Cortex of kidney (tissue), 1 donor: Measurements from ENCODE around the gene PRELID2.
"Not testable (repeated sequence)": the region's sequence is repeated elsewhere in the genome, so short reads cannot be mapped to it uniquely, and the experiment has no call there.

Experiments used
- DNase-seq: peaks from one replicate; lab custom pipeline; 2025; lab: John Stamatoyannopoulos, UW

The PRELID2 gene

DNA sequence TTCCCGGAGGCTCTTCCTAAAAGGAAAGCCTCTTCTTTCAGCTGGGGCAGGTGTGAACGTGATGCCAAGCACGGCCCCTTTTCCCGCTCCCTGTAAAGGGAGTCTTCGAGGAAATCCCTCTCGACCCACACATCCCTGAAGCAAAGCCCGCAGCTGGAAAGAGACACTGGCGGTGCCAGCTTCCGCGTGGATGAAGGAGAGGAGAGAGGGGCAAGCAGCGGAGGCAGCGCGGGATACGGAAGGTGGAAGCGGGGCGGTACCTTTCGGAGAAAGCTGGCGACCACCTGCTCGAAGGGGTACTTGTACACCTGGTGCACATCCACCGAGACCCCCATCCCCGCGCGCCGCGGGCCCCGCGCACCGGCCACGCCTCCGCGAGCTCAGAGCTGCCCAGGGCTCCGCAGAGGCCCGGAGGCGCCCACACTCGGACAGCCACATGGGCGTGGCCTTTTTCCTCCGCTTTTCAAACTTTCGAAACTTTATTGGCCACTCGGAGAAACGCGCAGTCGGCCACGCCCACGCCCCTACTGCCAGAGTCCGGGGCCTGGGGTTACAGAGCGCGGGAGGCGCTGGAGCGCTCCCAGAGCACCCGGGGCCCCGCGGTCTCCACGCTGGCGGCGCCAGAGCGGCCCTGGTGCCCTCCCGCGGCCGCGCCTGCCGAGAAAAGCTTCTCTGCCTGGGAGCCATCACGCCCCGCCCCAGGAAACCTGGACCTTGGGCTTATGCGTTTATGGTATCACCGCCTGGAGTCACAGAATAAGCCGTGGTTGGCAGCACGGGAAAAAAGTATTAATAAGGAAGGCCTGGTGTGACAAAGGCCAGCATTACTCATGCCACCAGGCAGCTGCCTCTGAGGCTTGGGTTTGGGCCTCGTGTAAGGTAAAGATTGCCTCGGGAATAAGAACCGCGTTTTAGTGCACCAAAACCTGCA is at the start of gene PRELID2:
TSS of gene PRELID2 (minus strand) at position 426 of the 931 bp plus-strand sequence. CDS start at position 335, 91 bp downstream.
- no peak for DNase-seq

DNA sequence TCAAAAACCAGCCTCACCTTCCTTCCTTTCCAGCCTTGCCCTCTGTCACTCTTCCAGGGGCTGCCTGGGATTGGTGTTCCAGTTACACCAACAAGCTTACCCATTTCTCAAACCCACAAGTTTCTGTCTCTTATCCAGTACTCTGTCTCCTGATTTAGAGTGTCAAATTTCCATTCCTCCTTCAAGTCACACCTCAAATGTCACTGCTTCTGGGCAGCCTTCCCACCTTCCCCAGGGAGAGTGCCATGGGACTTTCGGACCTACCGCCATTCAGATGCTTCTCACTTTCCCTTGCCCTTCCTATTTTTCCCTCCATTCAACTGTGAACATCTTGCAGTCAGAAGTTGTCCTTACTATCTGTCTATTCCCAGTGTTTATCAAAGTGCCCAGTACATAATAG is 39.6 kb upstream of the PRELID2 start:
- DNase-seq = no peak

DNA sequence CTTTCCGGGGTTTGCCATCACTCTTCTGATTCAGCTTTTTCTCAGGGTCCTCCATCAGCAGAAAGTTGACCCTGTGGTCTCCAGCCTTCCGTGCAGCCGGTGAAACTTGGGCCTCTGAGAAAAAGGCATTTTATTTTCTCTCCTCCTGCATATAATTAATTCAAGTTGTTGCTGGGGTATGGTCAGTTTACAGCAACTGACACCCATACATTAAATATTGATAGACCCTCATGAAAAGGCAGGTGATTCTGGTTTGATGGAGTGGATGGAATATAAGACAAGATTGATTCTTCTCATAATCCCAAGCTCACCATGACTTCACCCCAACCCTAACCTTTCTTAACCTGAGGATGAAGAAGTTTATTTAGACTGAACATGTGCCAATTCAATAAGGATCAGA is 37.8 kb upstream of the PRELID2 start, which contains the start of gene GRXCR2:
TSS of gene GRXCR2 (minus strand) at position 101 of the 400 bp plus-strand sequence. CDS start at position 55, 46 bp downstream.
- no peak for DNase-seq

DNA sequence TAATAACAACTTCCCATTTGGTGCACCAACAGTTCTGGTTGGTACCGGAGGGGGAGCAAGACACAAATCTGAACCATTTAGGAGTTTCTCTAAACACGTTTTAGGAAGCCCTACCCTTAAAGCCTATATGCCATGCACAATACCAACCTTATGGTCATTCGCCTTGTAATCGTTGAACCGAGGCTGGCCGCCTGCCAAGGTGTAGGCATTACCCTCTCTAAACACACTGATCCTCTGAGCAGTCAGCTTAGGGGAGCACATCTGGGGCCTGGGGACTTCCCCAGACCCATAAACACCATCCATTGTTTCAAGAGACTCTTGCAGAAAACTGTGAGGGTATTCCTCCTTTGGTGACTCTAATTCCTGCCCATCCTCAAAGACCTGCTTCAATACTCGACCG is 37.3 kb upstream of the PRELID2 start:
- DNase-seq = no peak

DNA sequence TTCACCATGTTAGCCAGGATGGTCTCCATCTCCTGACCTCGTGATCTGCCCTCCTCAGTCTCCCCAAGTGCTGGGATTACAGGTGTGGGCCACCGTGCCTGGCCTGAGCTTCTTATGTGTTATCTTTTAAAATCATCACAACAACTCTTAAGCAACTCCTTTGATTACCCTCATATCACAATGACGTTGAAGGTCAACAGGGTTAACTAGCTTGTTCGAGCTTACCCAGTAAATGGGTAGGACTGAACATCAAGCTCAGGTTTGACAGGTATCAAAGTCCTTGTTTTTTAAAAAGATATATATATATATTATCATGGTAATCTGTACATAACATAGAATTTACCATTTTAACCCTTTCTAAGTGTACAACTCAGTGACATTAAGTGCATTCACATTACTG is 34.6 kb upstream of the PRELID2 start:
- DNase-seq = no peak

DNA sequence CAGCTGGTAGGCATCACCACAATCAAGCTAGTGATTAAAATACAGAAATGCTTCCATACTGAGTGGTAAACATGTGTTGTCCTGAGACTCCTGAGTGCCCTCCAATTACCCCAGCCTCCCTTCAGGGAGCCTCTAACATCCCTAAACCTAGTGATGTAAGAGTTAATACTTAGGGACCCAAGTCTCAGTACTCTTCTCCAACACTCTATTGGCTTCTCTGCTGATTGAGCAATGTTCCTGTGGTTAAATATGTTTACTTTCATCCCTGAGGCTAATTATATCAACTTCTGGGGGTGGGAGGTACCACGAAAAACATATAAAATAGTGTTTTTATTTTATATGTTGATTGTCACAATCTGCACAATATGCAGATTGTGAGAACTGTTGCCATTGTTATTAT is 32.7 kb upstream of the PRELID2 start:
- DNase-seq = no peak

DNA sequence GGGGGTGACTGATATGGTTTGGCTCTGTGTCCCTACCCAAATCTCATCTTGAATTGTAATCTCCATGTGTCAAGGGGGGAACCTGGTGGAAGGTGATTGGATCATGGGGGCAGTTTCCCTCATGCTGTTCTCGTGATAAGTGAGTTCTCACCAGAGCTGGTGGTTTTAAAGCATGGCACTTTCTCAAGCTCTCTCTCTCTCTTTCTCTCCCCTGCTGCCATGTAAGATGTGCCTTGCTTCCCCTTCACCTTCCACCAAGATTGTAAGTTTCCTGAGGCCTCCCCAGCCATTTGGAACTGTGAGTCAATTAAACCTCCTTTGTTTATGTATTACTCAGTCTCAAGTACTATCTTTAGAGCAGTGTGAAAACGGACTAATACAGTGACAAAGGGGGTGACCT is 29.3 kb upstream of the PRELID2 start:
- DNase-seq = not testable (repeated sequence)

DNA sequence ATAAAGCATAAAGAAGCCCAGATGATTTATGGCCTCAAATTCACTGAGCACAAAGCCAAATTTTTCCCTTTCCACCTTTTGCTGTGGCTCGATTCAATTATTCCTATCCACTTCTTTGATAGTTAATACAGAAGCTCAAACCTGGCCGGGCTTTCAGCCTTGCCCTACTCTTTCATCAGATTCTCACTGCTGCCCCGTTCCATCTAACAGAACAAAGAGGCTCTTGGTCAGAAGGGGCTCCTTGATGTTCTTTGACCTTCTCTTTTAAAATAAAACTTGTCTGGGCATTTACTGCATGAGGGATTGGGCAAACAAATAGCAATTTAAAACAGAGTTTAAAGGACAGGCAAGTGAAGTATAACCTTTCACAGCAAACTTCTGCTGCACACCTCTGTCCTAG is 27.9 kb upstream of the PRELID2 start:
- DNase-seq = no peak

DNA sequence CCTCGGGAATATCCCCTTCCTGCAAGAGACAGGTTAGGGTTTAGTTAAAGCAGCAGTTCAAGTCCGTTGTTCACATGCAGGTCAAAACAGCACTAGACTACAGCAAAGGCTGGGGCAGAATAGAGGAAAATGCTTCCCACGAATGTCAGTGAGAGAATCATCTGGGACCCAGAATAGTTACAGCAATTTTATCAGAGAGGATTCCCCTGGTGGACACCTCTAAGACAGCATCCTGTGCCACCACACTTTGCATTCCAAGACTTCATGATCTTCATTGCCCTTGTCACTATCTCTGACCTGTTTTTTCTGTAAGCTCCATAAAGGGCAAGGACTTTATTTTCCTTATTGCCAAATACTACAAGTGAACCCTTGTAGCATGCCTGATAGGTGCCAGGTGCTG is 24.8 kb upstream of the PRELID2 start:
- DNase-seq = no peak

DNA sequence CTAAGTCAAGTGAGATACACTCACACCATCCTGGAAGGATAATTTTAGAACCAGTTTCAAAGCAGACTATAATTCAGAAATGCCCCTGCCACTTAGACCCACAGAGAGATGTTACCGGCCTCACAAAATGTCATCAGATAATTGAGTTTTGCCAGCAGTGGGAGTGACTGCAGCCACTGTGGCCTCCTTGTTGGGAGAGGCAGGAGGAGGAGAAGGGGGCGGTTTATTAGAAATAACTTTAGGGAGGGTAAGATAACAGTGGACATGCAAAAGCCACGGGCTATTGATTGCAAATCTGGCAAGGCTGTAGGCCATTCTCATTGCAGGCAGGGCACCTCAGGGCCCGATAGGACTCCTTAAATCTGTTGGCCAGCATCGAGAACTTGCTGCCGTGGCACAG is 24.3 kb upstream of the PRELID2 start:
- no peak for DNase-seq

DNA sequence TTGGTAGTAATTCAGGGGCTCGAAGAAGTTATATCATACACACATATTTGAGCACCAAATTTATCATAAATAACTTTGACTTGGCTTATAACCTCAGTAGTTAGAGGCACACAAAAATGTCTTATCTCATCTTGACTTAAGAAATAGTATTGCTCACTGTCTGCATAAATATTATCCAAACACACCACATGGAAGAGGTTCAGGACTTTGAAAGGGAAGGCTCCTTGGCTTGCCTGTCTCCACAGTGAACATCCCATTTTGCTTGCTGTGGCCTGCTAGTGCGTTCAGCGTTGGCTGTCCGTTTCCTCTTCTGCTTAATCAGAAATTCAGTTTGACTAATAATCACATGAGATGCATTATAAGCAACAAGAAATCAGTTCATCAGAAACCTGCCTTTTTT is 23.8 kb upstream of the PRELID2 start:
- no peak for DNase-seq

DNA sequence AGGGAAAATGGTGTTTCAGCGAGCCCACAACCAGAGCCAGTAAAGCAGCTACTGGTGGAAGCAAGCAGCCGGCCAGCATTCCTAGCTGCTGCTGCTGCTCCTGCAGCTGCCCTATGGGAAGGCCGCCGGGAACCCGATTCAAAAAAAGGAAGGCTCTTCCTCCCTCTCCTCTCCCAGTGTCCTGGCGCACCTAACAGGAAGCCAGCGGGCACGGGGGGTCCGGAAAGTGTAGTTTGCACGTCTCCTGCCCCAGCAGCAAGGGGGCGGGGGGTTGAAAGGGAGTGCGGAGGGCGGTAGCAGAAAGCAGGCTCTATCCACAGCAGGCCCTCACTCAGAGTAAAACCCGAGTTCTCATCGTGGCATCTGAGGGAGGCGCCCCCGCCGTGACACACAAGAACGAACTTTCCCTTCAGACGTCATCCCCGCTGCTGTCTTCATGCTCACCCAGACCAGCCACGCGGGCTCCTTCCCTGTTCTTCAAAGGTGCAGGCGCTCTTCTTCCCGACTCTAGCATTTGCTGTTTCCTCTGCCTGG is 21.2 kb upstream of the PRELID2 start:
- DNase-seq = no peak

DNA sequence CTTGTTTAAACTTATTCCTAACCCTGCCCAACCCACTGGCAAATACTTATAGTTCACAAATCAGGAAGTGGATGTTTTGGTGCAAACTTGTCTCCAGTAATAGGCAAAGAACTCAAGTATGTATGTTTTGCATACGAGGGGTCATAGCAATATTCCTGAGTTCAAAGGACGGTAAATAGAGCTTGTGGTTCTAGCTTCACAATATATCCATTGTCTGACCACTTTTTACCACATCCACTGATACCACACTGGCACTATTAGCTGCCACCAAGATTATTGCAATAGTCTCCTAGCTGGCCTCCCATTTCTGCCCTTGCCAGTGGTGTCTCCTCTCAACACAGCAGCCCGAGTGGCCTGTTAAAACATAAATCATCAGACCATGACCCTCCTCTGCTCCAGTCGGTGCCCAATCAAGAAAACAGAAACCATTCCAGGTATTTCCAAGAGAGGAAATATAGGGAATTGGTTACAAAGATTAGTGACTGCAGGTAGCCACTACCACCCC is 20.7 kb upstream of the PRELID2 start:
- DNase-seq = no peak

DNA sequence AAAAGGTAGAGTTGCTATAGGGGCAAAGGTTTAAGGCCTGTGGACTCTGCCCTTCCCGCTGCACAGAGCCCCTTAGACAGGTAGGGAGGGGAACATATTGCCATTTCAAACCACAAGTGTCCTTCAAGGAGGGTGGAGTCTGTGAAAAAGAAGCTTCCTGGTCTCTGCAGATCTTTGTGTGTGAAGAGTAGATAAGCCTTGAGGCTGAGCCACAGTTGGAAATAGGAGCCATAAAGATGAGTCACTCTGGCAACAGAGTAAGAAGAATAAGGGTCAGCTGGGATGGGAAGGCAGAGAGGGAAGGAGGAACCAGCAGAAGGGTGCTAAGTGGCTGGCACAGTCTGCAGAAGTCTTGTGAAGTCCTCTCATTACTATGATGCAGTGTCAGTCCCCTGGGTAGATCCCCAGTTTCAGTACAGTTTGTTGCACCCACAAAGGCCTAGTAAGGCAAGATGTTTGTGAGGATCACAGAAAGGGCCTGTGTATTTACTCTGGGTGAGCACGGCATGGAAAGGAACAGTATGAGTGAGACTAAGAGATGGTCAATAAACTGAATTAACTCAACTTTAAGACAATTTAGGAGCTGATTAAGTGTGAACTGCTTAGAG is 19.6 kb upstream of the PRELID2 start:
- DNase-seq = no peak

DNA sequence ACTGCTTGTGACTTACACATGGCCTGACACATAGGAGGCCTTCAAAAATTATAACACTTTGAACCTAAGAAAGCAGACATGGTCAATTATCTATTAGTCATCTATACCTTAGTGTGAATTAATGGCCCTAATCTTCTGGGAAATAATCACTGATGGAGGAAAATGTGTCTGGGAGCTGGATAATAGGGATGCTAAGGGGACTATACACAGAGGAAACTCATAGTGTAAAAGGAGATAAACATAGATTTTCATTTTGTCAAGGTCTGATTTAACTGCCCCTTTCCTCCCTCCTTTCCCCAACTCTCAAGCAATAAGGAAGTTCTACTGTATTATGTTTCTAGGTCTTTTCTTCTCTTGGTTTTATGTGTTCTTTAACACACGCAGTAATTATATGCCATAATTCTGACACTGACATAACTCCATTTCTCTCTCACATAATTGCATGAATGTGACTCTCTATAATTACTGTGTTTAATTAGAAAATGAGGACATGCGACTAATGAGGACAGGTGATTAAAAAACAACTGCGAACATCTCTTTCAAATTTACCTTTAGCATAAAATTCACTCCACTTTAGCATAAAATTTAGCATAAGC is 18.7 kb upstream of the PRELID2 start:
- no peak for DNase-seq

DNA sequence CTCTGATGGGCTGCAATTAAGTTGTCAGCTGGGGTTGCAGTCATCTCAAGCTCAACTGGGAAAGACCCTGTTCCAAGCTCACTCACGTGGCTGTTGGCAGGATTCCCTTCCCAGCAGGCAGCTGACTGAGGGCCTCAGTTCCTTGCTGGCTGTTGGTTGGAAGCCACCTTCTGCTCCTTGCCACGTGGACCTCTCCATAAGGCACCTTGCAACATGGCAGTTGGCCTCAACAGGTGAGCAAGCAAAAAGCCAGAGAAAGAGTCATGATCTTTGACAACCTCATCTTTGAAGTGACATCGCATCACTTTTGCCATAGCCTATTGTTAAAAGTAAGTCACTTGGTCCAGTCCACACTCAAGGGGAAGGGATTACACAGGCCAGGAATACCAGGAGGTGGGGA is 17.8 kb upstream of the PRELID2 start:
- DNase-seq = no peak

DNA sequence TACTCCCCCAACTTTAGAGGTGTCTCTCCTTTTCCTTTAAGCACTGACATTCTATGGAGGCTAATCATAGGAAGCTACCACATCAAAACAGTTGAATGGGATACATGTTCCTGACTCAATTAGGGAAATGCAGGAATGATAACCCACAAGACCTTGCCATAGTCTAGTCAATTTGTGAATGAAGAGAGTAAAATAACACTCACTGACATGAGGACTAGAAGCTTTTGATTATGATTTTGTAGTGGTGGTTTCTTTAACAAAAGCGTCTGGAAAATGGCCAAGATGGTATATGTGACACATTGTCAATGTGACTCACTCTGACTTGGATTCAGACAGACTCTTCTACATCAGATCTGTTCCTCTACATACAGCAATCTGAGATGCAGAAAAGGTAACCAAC is 13.7 kb upstream of the PRELID2 start:
- DNase-seq = no peak

DNA sequence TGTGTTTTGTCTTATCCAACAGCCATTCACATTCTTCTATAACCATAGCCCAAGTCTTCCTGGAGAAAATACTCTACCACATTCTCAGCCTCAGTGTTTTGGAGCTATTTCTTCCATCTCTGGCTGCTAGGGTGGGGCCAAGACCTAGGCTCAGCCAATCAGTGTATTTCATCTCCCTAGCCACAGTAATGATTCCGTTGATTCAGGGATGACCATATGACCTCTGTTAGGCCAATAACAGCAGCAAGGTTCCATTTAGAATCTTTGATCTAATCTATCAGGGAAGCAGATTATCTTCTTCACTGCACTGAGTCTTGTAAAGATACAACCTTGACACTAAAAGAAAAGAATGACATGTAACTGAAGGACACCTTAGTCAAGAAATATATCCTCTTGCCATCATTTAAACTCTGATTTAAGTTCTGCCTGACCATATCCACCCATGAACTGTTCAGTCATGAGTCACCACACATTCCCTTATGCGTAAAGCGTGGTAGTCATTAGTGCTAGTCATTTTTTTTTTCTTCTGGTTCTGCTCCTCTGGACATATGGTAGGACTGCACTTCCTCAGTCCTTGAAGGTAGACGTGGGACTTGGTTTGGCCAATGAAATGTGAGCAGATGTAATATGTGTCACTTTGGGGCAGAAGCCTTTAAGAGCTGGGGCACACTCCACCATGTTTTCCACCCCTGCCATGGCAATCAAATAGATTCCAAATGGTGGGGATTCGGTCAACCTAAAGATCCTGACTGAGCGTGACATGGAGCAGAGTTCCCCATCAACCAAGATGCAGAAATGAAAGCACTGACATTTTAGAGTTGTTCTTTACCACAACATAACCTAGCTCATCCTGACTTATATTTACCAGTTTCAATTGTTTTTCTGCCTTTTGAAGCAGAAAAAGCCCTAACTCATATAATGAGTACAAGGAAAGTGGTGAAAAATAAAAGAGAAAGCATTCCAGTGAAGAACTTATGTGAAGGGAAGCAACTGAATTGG is 12.7 kb upstream of the PRELID2 start:
- no peak for DNase-seq

DNA sequence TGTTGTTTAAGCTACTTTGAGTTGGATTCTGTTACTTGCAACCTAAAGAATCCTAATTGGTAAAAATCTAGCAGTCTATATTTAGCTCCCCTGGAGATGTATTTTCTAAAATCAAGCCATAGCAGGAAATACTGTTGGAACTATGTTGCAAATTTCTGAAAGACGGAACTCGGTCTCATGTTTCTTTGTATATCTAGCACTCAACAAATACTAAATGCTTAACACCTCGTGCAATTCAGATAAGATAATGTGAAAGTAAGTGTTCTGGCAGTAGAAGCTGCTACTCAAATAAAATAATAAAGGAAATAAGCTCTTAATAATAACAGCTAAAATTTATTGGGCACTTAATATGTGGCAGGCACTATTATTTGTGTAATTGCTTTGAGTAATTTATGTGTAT is 10.9 kb upstream of the PRELID2 start:
- no peak for DNase-seq

DNA sequence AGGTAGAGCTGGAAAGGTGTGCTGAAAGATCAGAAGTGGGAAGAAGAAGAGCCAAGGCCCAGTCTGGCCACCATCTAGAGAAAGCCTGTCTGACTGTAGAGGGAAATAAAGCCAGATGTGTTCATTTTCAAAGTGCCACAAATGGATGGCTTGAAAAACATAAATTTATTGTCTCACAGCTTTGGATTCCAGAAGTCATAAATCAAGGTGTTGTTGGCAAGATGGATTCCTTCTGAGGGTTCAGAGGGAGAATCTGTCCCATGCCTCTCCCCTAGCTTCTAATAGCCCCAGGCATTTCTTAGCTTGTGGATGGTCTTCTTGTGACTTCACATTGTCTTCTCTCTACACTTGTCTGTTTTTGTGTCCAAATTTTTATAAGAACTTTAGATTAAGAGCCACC is 6.2 kb upstream of the PRELID2 start:
- DNase-seq = no peak

DNA sequence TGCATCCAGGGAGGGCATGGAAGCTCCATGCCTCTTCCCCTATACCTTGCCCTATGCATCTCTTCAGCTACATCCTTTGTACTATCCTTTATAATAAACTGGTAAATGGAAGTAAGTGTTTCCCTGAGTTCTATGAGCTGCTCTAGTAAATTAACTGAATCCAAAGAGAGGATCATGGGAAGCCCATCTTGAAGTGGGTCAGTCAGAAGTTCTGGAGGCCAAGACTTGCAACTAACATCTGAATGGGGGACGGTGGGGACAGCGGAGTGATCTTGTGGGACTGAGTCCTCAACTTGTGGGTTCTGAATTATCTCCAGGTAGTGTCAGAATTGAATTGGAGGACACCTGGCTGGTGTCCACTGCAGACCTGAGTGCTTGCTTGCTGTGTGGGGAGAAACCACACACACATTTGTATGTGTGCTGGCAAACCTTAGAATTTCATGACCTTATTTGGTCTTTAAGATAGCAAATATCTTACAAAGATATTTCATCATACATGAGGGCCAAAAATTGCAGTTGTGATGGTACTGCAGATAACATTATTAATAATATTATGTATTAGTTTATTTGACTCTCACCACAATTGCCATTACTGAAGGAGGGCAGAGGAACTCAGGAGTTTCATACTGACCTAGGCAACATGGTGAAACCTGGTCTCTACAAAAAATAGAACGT is 5.5 kb upstream of the PRELID2 start:
- DNase-seq = no peak
